ENCODE results near the gene FAM131C.

DNA sequence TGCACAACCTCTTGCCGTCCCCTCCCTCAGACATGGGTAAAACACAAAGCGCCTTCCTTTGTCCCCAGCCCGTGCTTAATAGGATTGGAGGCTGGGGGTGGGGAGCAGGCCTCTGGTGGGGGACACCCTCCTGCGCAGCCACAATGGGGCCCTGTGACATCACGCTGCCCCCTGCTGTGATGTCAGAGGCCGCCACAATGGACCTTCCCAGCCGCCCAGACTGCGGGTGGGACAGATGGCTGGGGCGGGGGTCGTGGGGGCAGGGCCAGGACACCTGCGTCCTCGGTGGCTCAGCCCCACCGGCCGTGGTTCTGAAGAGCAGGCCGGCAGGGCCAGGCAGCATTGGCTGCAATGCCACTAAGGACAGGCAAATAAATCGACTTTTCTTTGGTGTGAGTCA lies 42.6 kb upstream of the FAM131C start:
- TF ChIP-seq POLR2A (IDR thresholded peaks at IDR 0.05) (no peak), POLR2AphosphoS5 (IDR thresholded peaks at IDR 0.05) (no peak)
- TF ChIP-seq, protein P1, sequence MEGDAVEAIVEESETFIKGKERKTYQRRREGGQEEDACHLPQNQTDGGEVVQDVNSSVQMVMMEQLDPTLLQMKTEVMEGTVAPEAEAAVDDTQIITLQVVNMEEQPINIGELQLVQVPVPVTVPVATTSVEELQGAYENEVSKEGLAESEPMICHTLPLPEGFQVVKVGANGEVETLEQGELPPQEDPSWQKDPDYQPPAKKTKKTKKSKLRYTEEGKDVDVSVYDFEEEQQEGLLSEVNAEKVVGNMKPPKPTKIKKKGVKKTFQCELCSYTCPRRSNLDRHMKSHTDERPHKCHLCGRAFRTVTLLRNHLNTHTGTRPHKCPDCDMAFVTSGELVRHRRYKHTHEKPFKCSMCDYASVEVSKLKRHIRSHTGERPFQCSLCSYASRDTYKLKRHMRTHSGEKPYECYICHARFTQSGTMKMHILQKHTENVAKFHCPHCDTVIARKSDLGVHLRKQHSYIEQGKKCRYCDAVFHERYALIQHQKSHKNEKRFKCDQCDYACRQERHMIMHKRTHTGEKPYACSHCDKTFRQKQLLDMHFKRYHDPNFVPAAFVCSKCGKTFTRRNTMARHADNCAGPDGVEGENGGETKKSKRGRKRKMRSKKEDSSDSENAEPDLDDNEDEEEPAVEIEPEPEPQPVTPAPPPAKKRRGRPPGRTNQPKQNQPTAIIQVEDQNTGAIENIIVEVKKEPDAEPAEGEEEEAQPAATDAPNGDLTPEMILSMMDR (IDR thresholded peaks at IDR 0.05): no peak

Data from prostate gland (tissue), 2 donors.